ENCODE results near the gene MYCBPAP. TPM values are rescaled to one million over a fixed set of nuclear protein-coding genes. Genes with fewer than 3 reads are reported as not detected.

Gene MYCBPAP
- total RNA-seq, 1 experiment from 2014 or later, result 1.9 TPM

- H3K4me1 ChIP-seq (ENCODE audit: insufficient read depth, low read length), result peaks cover 33% of the 10 kb centered on the region
- no peaks in the 10 kb centered on the region for H3F3A ChIP-seq (ENCODE audit: low read length, unreplicated experiment)
- ChIA-PET POLR2A (ENCODE audit: unreplicated experiment) (interaction anchor here (0.6 kb wide), 1 partner anchor 187 kb away, joined by 3 read pairs; no protein-coding TSS in a partner anchor), CTCF (no interaction called here)
- no peak overlapping the region for H2AFZ ChIP-seq (ENCODE audit: low read length)
- no peak for DNase-seq
- H3K9me2 ChIP-seq (replicated peaks; ENCODE audit: low read length), result no peaks in the 10 kb centered on the region
- no TSS peak for BruUV-seq (replicated peaks)
- no peaks in the 10 kb centered on the region for H3K36me3 ChIP-seq (ENCODE audit: low read depth, low read length)
- ATAC-seq, result no peak
- H3K27me3 ChIP-seq (ENCODE audit: low read length), result no peaks in the 10 kb centered on the region
- no peak overlapping the region for H3K9ac ChIP-seq (ENCODE audit: low read length)
- no peaks in the 10 kb centered on the region for H4K20me1 ChIP-seq (ENCODE audit: low read length)
- H3K4me3 ChIP-seq (ENCODE audit: low read length), result no peak overlapping the region
- no peak overlapping the region for H3K27ac ChIP-seq (ENCODE audit: low read length)
- TF ChIP-seq EZH2phosphoT487 (IDR thresholded peaks at IDR 0.05; ENCODE audit: borderline replicate concordance, low read length) (no peak), EZH2 (IDR thresholded peaks at IDR 0.05; ENCODE audit: low read length, unreplicated experiment) (no peak), CTCF (conservative IDR thresholded peaks at IDR 0.05; ENCODE audit: low read depth, low read length) (no peak)
- H3K79me2 ChIP-seq (ENCODE audit: low read length), result no peaks in the 10 kb centered on the region
- H3K9me3 ChIP-seq (ENCODE audit: low read length), result no peaks in the 10 kb centered on the region
- H3K4me2 ChIP-seq (ENCODE audit: low read length), result no peak overlapping the region
- intact Hi-C loops (cut with micrococcal nuclease), result no loop called here
Measured at GRCh38 chr17:50462446-50462845, 45.8 kb upstream of the MYCBPAP start.

GRCh38 chr17:50464121-50464520 is 44.1 kb upstream of the MYCBPAP start:
- CTCF ChIA-PET, result no interaction called here
- Histone ChIP-seq H4K20me1 (ENCODE audit: low read length) (no peaks in the 10 kb centered on the region), H3K27ac (ENCODE audit: low read length) (no peak overlapping the region), H3K9me3 (ENCODE audit: low read length) (no peaks in the 10 kb centered on the region), H2AFZ (ENCODE audit: low read length) (no peak overlapping the region), H3K4me1 (ENCODE audit: insufficient read depth, low read length) (peaks cover 17% of the 10 kb centered on the region), H3K4me2 (ENCODE audit: low read length) (no peak overlapping the region), H3K4me3 (ENCODE audit: low read length) (no peak overlapping the region), H3K27me3 (ENCODE audit: low read length) (no peaks in the 10 kb centered on the region), H3K79me2 (ENCODE audit: low read length) (no peaks in the 10 kb centered on the region), H3K9me2 (replicated peaks; ENCODE audit: low read length) (no peaks in the 10 kb centered on the region), H3K9ac (ENCODE audit: low read length) (no peak overlapping the region), H3K36me3 (ENCODE audit: low read depth, low read length) (no peaks in the 10 kb centered on the region), H3F3A (ENCODE audit: low read length, unreplicated experiment) (no peaks in the 10 kb centered on the region)
- ATAC-seq (no peak), DNase-seq (no peak)
- TF ChIP-seq CTCF (conservative IDR thresholded peaks at IDR 0.05; ENCODE audit: low read depth, low read length) (no peak), EZH2 (IDR thresholded peaks at IDR 0.05; ENCODE audit: low read length, unreplicated experiment) (no peak), EZH2phosphoT487 (IDR thresholded peaks at IDR 0.05; ENCODE audit: borderline replicate concordance, low read length) (no peak)
- intact Hi-C loops (cut with micrococcal nuclease), result no loop called here
- POLR2A ChIA-PET (ENCODE audit: unreplicated experiment), result interaction anchor here (0.7 kb wide), 1 partner anchor 11 kb away, joined by 3 read pairs; no protein-coding TSS in a partner anchor
- no TSS peak for BruUV-seq (replicated peaks)

GRCh38 chr17:50464736-50465135 is 43.5 kb upstream of the MYCBPAP start:
- CTCF ChIA-PET, result no interaction called here
- no peak for TF ChIP-seq CTCF (conservative IDR thresholded peaks at IDR 0.05; ENCODE audit: low read depth, low read length)
- no peak for TF ChIP-seq EZH2phosphoT487 (IDR thresholded peaks at IDR 0.05; ENCODE audit: borderline replicate concordance, low read length)
- no peak for TF ChIP-seq EZH2 (IDR thresholded peaks at IDR 0.05; ENCODE audit: low read length, unreplicated experiment)
- DNase-seq (no peak), ATAC-seq (no peak)
- H3F3A ChIP-seq (ENCODE audit: low read length, unreplicated experiment), result no peaks in the 10 kb centered on the region
- no peak overlapping the region for H3K9ac ChIP-seq (ENCODE audit: low read length)
- no peaks in the 10 kb centered on the region for H3K27me3 ChIP-seq (ENCODE audit: low read length)
- no peaks in the 10 kb centered on the region for H3K9me2 ChIP-seq (replicated peaks; ENCODE audit: low read length)
- intact Hi-C loops (cut with micrococcal nuclease), result no loop called here
- no peak overlapping the region for H3K4me2 ChIP-seq (ENCODE audit: low read length)
- no TSS peak for BruUV-seq (replicated peaks)
- no peaks in the 10 kb centered on the region for H3K9me3 ChIP-seq (ENCODE audit: low read length)
- no peak overlapping the region for H3K4me3 ChIP-seq (ENCODE audit: low read length)
- no peaks in the 10 kb centered on the region for H3K79me2 ChIP-seq (ENCODE audit: low read length)
- POLR2A ChIA-PET (ENCODE audit: unreplicated experiment), result no interaction called here
- no peak overlapping the region for H3K27ac ChIP-seq (ENCODE audit: low read length)
- no peak overlapping the region for H2AFZ ChIP-seq (ENCODE audit: low read length)
- peaks cover 11% of the 10 kb centered on the region for H3K4me1 ChIP-seq (ENCODE audit: insufficient read depth, low read length)
- no peaks in the 10 kb centered on the region for H3K36me3 ChIP-seq (ENCODE audit: low read depth, low read length)
- no peaks in the 10 kb centered on the region for H4K20me1 ChIP-seq (ENCODE audit: low read length)

Measured in PC-3 (cell line).